H1 (cell line): Measurements from ENCODE around the gene AQP11. TPM values are rescaled to one million over a fixed set of nuclear protein-coding genes. Genes with fewer than 3 reads are reported as not detected.

Source experiments
- BCL11A ChIP-seq, 2 experiments: IDR thresholded peaks; one replicate each; pipeline ENCODE4 v1.6.1; 2011; ENCODE audit warnings: low read depth in 2 of 2, low read length in 2 of 2, mild to moderate bottlenecking in 2 of 2
- BRCA1 ChIP-seq: IDR thresholded peaks from 2 replicates; pipeline ENCODE4 v1.6.1; 2012; ENCODE audit warnings: low read depth, low read length, improper control_type of control experiment
- CREB1 ChIP-seq: IDR thresholded peaks from 2 replicates; pipeline ENCODE4 v1.6.1; 2012; ENCODE audit warnings: inconsistent platforms
- CTBP2 ChIP-seq: IDR thresholded peaks from 2 replicates; pipeline ENCODE4 v1.7.0; 2011; ENCODE audit warnings: borderline replicate concordance, mild to moderate bottlenecking, moderate library complexity, mixed read lengths, low read length; ENCODE audit not compliant: insufficient read depth, insufficient read length
- EGR1 ChIP-seq: IDR thresholded peaks from 2 replicates; pipeline ENCODE4 v1.6.1; 2011; ENCODE audit warnings: low read depth, low read length, borderline replicate concordance
- EP300 ChIP-seq, 2 experiments: IDR thresholded peaks; 1 replicate in 1 of 2; 2 replicates in 1 of 2; pipeline ENCODE4 v1.6.1; 2011 to 2012; ENCODE audit warnings: low read depth in 2 of 2, low read length in 2 of 2, mild to moderate bottlenecking in 2 of 2, borderline replicate concordance in 1 of 2, inconsistent platforms in 1 of 2, moderate library complexity in 1 of 2
- JUN ChIP-seq: IDR thresholded peaks from 2 replicates; pipeline ENCODE4 v1.6.1; 2011; ENCODE audit warnings: low read depth, mild to moderate bottlenecking, improper control_type of control experiment, low read length
- KDM1A ChIP-seq: fragments of 200-600, 300-600 bp; sonication (generic); IDR thresholded peaks from 2 replicates; pipeline ENCODE4 v1.7.1; 2016; ENCODE audit warnings: mild to moderate bottlenecking, low read length, borderline replicate concordance
- PHF8 ChIP-seq: fragments of 200-600 bp; sonication (generic); conservative IDR thresholded peaks from 2 replicates; pipeline ENCODE4 v1.7.1; 2012; ENCODE audit warnings: low read depth, mild to moderate bottlenecking, inconsistent platforms, low read length, moderate library complexity
- POLR2A ChIP-seq, 2 experiments: IDR thresholded peaks; 1 replicate in 1 of 2; 2 replicates in 1 of 2; pipeline ENCODE4 v1.6.1; 2011; ENCODE audit warnings: low read depth in 2 of 2, low read length in 2 of 2, mild to moderate bottlenecking in 2 of 2; ENCODE audit errors: control extremely low read depth in 1 of 2
- RBBP5 ChIP-seq: IDR thresholded peaks from 2 replicates; pipeline ENCODE4 v1.7.1; 2012; ENCODE audit warnings: low read depth, mild to moderate bottlenecking, inconsistent platforms, low read length, moderate library complexity, borderline replicate concordance
- SIRT6 ChIP-seq: IDR thresholded peaks from one replicate; pipeline ENCODE4 v1.7.1; 2012; ENCODE audit warnings: low read length, inconsistent platforms
- TAF1 ChIP-seq: IDR thresholded peaks from 2 replicates; pipeline ENCODE4 v1.6.1; 2011; ENCODE audit warnings: mild to moderate bottlenecking, low read depth, low read length
- ZNF274 ChIP-seq: IDR thresholded peaks from 2 replicates; pipeline ENCODE4 v1.7.0; 2012; ENCODE audit warnings: low read length, borderline replicate concordance; ENCODE audit errors: extremely low read depth
- polyA plus RNA-seq, 7 experiments: library from polyadenylated mRNA; depleted of rRNA in 3 of 7; stranded (reverse) in 5 of 7; unstranded in 2 of 7; fragments of >200 nt in 5 of 7; fragments of 200-250 nt in 2 of 7; gene quantifications; 1 replicate in 5 of 7; 2 replicates in 1 of 7; 4 replicates in 1 of 7; pipeline versions ENCODE4 v1.2.1 to v1.2.3, GENCODE V29; 2011 to 2013; ENCODE audit warnings: missing spikeins in 2 of 7, mixed read lengths in 2 of 7
- total RNA-seq: library from RNA; stranded (reverse); fragmentation: NEBNext Ultra II Directional; extraction: Animal tissue kit (Norgen Biotek cat#: 25700); gene quantifications from 2 replicates; pipeline ENCODE4 v1.2.1, GENCODE V29; 2021
- TF ChIP-seq, protein P1 (sequence below): IDR thresholded peaks from 2 replicates; pipeline ENCODE4 v1.6.1; 2012; ENCODE audit warnings: low read length, inconsistent platforms
- TF ChIP-seq, protein P2 (sequence below): IDR thresholded peaks from 2 replicates; pipeline ENCODE4 v1.6.1; 2012; ENCODE audit warnings: inconsistent platforms
- TF ChIP-seq, protein P3 (sequence below): IDR thresholded peaks from 2 replicates; pipeline ENCODE4 v1.6.1; 2012; ENCODE audit warnings: inconsistent platforms

AQP11 gene
- total and polyA plus RNA-seq, 2 of the 8 experiments (the other 6 are each of a cell fraction or from before 2014, with no cell fraction given), result 1.1 to 1.6 TPM

DNA sequence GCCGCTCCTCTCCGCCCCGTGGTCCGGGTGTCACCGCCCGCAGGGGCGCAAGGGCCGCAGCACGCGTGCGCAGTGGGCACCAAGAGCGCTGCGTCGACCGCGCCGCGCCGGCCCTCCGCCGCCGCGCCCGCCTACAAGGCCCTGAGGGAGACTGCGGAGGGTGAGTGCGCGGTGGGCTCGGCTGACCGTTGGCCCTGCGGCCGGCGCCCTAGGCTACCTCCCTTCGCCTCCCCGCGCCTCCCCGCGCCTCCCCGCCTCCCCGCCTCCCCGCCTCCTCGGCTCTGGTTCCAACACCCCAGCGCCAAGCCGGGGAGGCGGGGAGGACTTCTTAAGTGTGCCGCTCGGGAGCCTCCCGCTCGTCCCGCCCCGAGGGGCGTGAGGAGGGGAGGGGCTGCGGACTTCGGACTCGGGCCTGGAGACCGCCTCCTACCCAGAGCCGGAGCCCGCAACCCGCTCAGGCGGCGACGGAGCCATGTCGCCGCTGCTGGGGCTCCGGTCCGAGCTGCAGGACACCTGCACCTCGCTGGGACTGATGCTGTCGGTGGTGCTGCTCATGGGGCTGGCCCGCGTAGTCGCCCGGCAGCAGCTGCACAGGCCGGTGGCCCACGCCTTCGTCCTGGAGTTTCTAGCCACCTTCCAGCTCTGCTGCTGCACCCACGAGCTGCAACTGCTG lies at the start of gene AQP11 (continued):
- TF ChIP-seq CTBP2 (no peak), BCL11A (IDR thresholded peaks at IDR 0.05; ENCODE audit: low read depth in 2 of 2, low read length in 2 of 2) (no peak), PHF8 (peak; percentile 51), SIRT6 (no peak), CREB1 (peak; percentile 43; the same call in 1 of the 2 replicates), JUN (no peak), EP300 (IDR thresholded peaks at IDR 0.05; ENCODE audit: borderline replicate concordance in 1 of 2, low read depth in 2 of 2, low read length in 2 of 2) (no peak), TAF1 (peak; percentile 43), KDM1A (no peak), ZNF274 (no peak), POLR2A (IDR thresholded peaks at IDR 0.05; ENCODE audit: control extremely low read depth in 1 of 2, low read depth in 2 of 2, low read length in 2 of 2) (peak; percentile 12 to 58), EGR1 (no peak), BRCA1 (no peak), RBBP5 (peak; percentile 83)
- TF ChIP-seq, protein P1, sequence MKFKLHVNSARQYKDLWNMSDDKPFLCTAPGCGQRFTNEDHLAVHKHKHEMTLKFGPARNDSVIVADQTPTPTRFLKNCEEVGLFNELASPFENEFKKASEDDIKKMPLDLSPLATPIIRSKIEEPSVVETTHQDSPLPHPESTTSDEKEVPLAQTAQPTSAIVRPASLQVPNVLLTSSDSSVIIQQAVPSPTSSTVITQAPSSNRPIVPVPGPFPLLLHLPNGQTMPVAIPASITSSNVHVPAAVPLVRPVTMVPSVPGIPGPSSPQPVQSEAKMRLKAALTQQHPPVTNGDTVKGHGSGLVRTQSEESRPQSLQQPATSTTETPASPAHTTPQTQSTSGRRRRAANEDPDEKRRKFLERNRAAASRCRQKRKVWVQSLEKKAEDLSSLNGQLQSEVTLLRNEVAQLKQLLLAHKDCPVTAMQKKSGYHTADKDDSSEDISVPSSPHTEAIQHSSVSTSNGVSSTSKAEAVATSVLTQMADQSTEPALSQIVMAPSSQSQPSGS, result 0 out of 2 replicates have a peak, but pooled peaks have one; percentile 6
- TF ChIP-seq, protein P2, sequence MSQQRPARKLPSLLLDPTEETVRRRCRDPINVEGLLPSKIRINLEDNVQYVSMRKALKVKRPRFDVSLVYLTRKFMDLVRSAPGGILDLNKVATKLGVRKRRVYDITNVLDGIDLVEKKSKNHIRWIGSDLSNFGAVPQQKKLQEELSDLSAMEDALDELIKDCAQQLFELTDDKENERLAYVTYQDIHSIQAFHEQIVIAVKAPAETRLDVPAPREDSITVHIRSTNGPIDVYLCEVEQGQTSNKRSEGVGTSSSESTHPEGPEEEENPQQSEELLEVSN, result peak; percentile 50; the same call in 1 of the 2 replicates
- TF ChIP-seq, protein P3, sequence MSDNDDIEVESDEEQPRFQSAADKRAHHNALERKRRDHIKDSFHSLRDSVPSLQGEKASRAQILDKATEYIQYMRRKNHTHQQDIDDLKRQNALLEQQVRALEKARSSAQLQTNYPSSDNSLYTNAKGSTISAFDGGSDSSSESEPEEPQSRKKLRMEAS, result peak; percentile 87
